Hematopoietic multipotent progenitor cell treated with erythropoietin and hydrocortisone succinate and interleukin-3 and kit ligand, for 6 days (in vitro differentiated cells): ENCODE measurements around the gene HPRT1.
"Not testable (repeated sequence)": the region's sequence is repeated elsewhere in the genome, so short reads cannot be mapped to it uniquely, and the experiment has no call there.

Experiments
- DNase-seq: peaks from one replicate; pipeline ENCODE4 v3.0.0-alpha.2; 2015

Gene HPRT1, protein sequence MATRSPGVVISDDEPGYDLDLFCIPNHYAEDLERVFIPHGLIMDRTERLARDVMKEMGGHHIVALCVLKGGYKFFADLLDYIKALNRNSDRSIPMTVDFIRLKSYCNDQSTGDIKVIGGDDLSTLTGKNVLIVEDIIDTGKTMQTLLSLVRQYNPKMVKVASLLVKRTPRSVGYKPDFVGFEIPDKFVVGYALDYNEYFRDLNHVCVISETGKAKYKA

DNA sequence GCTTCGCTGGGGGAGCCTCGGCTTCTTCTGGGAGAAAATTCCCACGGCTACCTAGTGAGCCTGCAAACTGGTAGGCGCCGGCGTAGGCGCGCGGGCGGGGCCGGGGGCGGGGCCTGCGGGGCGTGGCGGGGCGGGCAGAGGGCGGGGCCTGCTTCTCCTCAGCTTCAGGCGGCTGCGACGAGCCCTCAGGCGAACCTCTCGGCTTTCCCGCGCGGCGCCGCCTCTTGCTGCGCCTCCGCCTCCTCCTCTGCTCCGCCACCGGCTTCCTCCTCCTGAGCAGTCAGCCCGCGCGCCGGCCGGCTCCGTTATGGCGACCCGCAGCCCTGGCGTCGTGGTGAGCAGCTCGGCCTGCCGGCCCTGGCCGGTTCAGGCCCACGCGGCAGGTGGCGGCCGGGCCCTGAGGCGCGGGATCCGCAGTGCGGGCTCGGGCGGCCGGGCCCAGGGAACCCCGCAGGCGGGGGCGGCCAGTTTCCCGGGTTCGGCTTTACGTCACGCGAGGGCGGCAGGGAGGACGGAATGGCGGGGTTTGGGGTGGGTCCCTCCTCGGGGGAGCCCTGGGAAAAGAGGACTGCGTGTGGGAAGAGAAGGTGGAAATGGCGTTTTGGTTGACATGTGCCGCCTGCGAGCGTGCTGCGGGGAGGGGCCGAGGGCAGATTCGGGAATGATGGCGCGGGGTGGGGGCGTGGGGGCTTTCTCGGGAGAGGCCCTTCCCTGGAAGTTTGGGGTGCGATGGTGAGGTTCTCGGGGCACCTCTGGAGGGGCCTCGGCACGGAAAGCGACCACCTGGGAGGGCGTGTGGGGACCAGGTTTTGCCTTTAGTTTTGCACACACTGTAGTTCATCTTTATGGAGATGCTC lies at the start of gene HPRT1:
Gene HPRT1, plus strand, starts transcription at position 161 of the 857 bp plus-strand sequence. Its CDS starts 147 bp downstream, at position 308.
- DNase-seq, result peak; percentile 86

DNA sequence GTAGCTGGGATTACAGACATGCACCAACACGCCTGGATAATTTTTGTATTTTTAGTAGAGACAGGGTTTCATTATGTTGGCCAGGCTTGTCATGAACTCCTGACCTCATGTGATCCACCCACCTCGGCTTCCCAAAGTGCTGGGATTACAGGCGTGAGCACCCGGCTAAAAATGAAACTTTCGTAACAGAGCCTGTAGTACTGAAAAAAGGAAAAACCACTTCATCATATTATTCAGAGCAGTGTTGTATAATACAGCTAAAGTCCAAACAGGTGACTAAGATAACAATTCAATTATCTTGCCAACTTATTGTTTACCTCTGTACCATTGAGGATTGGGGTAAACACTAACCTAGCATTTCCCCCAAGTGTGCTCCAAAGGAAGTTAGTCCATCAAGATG lies 43.9 kb upstream of the HPRT1 start:
- no peak for DNase-seq

DNA sequence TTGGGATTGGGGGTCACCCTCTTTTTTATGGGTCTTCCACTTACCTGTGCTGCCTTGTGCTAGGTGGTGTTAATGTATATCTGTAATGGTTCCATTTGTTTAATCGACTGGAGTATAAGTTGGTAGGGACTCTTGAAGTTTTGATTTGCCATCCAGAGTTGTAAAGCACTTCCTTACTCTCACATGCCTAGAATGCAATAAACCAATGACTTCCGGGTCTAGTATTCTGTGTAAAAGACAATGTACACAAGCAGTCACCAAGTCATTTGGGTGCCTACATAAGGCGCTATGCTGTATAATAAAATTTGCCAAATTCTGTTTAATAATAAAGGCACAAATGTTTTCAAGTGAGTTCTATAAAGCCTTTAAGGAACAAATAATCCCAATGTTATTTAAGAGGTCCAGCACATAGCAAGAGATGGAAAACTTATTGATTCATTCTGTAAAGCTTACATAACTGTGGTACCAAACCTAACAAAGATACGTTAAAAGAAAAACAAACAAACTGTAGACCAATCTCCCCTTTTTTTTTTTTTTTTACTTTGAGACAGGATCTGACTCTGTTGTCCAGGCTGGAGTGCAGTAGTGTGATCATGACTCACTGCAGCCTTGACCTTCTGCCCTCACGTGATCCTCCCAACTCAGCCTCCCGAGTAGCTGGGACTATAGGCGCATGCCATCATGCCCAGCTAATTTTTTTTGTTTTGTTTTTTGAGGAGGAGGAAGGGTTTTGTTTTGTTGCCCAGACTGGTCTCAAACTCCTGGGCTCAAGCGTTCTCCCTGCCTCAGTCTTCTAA lies 41.5 kb upstream of the HPRT1 start:
- no peak for DNase-seq

DNA sequence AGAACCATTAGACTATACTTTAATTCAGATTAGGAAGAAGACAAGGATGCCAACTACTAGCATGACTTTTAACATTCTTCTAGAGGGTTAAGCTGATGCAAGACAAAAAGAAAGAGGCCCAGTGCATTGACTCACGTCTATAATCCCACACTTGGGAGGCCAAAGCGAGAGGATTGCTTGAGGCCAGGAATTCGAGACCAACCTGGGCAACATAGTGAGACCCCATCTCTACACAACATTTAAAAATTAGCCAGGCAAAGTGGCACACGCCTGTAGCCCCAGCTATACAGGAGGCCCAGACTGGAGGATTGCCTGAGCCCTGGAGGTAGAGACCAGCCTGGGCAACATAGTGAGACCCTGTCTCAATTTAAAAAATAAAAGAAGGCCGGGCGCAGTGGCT lies 40.2 kb upstream of the HPRT1 start:
- DNase-seq, result no peak

DNA sequence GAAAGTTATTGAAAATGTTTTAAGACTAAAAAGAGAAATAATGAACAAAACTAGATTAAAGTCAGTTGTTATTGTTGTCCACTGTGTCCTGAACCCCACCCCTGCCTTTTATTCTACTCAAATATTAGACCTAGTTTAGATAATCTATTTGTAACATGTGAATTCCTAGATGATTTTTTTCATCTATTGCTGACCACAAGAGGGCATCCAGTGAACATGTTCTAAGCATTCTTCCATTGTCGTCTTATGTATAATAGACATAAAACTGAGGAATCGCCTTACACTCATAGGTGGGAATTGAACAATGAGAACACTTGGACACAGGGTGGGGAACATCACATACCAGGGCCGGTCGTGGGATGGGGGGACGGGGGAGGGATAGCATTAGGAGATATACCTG lies 36.4 kb upstream of the HPRT1 start:
- DNase-seq, result peak; percentile 63

DNA sequence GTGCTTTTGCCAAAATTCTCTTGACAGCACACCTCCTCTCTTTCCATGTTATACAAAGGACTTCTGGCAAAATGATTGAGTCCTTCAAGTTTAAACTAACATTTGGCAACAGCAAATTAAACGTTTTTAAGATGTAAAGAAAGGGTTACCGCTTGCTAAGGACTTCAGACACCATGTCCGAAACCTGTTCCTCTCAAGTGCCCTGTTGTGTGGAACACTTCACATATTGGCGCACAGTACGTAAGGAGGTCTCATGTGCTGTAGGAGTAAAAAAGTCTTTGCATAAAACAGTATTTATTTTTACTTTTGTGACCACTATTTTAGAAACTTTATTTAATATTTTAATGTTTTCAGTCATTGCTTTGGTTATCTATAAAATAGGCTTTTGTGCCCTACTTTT lies 33.7 kb upstream of the HPRT1 start:
- DNase-seq, result no peak

DNA sequence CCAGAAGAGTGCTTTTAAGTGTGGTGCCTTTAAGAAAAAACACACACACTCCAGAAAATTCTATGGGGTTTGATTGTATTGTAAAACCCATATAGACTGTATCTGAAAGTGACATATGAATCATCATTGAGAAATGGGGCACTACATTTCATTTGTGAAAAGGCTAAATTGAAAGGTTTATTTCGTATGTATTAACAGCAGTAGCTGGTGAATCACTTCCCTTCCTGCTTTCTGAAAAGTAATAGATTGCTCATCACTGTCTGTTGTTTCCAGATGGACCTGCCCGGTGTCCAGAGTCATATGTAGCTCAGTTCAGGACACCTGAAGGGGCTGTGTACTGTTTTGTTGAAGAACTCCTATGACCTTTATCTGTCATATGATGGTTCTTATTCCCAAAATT lies 28.1 kb upstream of the HPRT1 start:
- DNase-seq, result no peak

DNA sequence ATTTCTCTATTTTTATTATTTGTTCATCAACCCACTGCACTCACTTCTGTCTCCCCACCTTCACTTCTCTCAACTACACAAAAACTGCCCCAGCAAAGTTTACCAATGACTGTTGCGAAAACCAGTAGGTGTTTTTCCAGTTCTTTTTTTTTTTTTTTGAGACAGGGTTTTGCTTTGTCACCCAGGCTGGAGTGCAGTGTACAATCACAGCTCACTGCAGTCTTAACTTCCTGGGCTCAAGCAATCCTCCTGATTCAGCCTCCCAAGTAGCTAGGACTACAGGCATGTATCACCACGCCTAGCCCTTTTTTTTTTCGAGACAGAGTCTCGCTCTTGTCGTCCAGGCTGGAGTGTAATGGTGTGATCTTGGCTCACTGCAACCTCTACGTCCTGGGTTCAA lies 24.1 kb upstream of the HPRT1 start:
- no peak for DNase-seq

DNA sequence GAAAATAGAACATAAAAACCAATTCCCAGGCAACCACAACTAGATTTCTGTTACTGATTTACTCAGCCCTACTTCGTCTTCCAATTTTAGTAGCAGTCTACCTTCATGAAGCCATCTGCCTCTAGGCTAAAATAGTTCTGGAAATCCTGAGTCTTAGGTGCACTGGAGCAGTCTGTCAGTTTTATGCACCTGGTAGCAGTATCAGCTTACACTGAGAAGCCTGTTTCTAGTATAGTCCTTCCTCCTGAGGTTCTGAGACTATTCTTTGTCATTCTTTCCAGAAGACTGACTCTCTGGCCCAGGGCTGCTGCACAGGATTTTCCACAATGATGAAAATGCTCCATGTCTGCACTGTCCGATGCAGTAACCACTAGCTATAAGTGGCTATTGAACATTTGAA lies 16.9 kb upstream of the HPRT1 start:
- DNase-seq, result no peak

DNA sequence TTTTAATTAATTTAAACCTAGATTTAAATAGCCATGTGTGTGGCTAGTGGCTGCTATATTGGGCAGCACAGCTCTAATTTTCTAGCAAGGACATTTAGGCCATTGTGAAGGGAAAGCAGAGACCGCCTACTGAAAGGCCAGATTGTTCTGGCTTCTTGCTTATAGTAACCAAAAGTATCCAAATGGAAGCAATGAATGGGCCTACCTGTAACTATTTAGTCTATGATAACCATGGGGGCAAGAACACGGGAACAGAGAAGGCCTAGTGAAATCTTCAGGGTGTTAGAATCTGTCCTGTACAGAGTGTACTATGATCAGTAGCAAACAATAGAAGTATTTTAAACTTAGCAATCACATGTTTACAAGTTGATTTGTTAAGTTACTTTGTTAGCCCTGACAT lies 16.5 kb upstream of the HPRT1 start:
- no peak for DNase-seq

DNA sequence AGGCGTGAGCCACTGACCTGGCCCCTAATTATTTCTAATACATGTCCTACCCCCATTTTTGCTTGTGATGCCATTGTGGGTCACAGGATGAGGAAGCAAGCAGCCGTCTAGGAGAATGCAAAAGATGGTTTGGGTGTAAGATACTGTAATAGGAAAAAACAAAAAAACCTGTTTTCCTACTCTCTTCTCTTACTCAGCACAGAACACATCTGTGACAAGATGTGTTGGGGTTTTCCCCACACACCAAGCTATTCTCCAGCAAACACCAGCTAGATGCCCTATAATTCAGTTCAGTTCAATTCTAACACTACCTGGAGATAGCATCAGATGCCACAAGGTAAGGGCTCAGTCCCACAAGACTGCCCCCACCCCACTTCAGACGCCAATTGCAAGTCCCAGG lies 15.3 kb upstream of the HPRT1 start:
- DNase-seq, result no peak

DNA sequence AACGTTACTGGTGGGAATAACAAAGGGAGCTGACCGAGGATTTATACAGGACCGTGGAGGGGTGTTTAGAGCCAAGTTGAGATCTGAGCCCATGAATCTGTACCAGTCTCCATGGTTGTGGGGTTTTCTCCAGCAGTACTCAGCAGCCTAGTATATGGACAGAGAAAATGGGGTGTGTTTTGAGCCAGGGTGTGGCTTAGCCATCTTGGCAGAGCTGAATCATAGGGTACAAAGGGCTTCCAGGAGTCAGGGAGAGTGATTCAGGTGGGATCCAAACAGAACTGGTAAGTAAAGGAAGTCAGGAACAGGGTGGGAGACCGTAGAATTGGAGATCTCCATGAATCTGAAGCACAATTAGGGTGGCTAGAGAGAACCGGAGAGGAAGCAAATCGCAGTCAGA lies 7.4 kb upstream of the HPRT1 start:
- no peak for DNase-seq

DNA sequence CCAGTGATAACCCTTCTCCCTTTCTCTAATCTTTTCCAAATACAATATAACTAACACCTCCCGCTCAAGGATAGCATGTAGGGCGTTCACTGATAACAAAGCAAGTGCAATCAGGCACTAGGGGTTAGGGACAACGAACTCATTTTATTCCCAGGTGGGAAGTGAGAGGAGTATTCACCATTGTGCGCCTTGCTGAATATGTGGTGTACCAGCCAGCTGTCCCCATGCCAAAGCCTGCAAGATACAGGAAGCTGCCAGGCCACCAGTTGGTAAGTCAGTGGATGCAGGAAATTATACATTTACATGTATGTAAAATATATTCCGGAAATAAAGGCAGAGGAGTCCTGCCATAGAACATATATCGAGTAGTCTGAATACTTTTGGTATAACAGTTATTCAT lies 6.3 kb upstream of the HPRT1 start:
- no peak for DNase-seq

DNA sequence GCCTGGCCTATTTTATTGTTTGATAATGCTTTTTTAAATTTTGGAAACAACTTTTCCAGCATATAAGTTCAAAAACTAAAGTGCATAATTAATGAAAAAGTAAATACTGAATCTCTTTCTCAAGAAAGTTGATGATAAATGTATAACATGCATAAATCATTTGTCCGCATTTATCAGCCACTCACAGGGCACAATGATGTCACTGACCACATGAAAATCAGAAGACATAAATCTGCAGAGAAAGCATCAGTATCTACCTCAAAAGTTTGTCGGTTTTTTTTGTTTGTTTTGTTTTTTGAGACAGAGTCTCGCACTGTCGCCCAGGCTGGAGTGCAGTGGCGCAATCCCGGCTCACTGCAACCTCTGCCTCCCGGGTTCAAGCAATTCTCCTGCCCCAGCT lies 5.5 kb upstream of the HPRT1 start:
- no peak for DNase-seq

DNA sequence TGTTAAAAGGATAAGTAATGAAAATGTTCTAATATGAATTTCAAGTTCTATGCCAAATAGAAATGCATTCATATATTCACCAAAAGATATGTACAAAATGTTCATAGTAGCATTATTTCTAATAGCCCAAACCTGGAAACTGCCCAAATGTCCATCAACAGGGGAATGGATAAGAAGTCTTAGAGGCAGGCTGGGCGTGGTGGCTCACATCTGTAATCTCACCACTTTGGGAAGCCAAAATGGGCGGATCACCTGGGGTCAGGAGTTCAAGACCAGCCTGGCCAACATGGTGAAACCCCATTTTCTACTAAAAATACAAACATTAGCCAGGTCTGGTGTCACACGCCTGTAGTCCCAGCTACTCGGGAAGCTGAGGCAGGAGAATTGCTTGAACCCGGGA lies 2.3 kb upstream of the HPRT1 start:
- peak; percentile 48 for DNase-seq

DNA sequence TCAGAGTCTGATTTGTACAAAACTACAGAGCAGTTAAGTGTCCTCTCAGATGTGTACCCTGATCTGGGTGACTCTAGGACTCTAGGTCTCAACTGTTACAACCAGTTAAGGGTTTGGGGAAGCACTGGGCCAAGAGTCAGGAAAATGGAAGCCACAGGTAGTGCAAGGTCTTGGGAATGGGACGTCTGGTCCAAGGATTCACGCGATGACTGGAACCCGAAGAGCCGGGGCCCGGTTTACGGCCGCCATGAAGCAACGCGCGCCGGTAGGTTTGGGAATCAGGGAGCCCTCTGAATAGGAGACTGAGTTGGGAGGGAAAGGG lies 321 bp upstream of the HPRT1 start:
- DNase-seq, result no peak

DNA sequence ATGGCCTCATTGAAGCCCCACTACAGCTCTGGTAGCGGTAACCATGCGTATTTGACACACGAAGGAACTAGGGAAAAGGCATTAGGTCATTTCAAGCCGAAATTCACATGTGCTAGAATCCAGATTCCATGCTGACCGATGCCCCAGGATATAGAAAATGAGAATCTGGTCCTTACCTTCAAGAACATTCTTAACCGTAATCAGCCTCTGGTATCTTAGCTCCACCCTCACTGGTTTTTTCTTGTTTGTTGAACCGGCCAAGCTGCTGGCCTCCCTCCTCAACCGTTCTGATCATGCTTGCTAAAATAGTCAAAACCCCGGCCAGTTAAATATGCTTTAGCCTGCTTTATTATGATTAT lies 876 bp downstream of the HPRT1 start:
- peak; percentile 54 for DNase-seq

DNA sequence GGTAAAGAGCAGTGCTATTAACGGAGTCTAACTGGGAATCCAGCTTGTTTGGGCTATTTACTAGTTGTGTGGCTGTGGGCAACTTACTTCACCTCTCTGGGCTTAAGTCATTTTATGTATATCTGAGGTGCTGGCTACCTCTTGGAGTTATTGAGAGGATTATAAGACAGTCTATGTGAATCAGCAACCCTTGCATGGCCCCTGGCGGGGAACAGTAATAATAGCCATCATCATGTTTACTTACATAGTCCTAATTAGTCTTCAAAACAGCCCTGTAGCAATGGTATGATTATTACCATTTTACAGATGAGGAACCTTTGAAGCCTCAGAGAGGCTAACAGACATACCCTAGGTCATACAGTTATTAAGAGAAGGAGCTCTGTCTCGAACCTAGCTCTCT lies 1.5 kb downstream of the HPRT1 start:
- DNase-seq, result peak; percentile 8

DNA sequence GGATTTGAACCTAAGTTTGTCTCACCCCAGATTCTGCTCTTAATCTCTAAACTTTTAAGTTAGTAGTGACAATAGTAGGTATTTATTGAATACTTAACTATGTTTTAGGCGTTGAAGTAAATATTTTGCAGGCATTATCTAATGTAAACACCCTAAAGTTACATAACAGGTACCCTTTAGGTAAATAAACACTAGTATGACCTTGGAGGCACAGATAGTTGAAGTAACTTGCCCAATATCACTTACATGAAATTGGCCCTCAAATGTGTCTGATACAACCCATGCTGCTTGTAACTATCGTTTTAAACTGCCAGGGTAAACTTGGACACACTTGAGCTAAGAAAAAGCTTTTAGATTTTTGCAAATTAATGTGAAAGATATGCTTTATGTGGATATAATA lies 3.0 kb downstream of the HPRT1 start:
- DNase-seq, result no peak

DNA sequence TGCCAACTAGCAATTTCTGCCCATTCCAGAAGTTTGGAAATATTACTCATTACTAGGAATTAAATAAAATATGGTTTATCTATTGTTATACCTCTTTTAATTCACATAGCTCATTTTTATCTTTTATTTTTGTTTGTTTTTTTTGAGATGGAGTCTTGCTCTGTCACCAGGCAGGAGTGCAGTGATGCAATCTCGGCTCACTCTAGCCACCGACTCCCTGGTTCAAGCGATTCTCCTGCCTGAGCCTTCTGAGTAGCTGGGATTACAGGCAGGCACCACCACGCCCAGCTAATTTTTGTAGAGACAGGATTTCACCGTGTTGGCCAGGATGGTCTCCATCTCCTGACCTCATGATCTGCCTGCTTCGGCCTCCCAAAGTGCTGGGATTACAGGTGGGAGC lies 4.5 kb downstream of the HPRT1 start:
- DNase-seq, result not testable (repeated sequence)

DNA sequence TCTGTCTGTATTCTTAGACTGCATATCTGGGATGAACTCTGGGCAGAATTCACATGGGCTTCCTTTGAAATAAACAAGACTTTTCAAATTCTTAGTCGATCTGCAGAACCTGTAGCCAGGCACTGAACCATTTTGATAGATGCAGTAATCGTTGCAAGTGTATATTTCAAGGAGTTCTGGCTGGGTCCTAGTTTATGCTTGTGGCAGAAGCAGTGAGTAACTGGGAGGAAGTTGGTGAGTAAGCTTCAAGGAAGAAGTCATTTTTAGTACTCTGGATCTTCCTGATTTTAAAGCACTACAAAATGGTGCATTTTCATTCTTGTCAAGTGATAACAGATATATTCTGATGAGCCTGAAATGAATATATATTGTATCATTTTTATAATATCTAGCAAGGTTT lies 9.5 kb downstream of the HPRT1 start:
- DNase-seq, result peak; percentile 5

DNA sequence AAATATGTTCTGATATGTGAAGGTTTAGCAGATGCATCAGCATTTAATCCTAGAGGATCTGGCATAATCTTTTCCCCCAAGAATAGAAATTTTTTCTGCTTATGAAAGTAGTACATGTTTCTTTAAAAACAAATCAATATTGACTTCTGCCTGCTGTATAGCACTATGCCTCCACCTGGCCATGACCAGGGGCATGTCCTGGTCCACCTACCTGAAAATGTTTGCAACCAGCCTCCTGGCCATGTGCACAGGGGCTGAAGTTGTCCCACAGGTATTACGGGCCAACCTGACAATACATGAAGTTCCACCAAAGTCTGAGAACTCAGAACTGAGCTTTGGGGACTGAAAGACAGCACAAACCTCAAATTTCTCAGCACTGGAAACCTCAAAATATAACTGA lies 10.0 kb downstream of the HPRT1 start:
- DNase-seq, result no peak

DNA sequence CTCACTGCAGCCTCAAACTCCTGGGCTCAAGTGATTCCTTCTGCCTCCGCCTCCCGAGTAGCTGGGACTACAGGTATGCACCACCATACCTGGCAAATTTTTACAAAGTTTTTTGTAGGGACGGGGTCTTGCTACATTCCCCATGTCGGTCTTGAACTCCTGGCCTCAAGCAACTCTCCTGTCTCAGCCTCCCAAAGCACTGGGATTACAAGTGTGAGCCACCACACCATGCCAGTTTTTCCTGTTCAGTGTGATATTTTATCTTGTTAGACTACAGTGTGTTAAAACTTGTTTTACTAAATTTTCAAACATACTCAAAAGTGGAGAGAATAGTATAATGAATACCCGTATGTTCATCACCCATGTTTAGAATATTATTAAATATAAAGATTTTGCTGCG lies 12.1 kb downstream of the HPRT1 start:
- DNase-seq, result no peak

DNA sequence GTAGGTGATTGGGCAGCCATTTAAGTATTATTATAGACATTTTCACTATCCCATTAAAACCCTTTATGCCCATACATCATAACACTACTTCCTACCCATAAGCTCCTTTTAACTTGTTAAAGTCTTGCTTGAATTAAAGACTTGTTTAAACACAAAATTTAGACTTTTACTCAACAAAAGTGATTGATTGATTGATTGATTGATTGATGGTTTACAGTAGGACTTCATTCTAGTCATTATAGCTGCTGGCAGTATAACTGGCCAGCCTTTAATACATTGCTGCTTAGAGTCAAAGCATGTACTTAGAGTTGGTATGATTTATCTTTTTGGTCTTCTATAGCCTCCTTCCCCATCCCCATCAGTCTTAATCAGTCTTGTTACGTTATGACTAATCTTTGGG lies 16.3 kb downstream of the HPRT1 start:
- no peak for DNase-seq
